ENCODE results near the gene TLN1.
A peak's percentile ranks its signal among the peaks of the same experiment; 100 is the strongest.

The TLN1 gene

DNA sequence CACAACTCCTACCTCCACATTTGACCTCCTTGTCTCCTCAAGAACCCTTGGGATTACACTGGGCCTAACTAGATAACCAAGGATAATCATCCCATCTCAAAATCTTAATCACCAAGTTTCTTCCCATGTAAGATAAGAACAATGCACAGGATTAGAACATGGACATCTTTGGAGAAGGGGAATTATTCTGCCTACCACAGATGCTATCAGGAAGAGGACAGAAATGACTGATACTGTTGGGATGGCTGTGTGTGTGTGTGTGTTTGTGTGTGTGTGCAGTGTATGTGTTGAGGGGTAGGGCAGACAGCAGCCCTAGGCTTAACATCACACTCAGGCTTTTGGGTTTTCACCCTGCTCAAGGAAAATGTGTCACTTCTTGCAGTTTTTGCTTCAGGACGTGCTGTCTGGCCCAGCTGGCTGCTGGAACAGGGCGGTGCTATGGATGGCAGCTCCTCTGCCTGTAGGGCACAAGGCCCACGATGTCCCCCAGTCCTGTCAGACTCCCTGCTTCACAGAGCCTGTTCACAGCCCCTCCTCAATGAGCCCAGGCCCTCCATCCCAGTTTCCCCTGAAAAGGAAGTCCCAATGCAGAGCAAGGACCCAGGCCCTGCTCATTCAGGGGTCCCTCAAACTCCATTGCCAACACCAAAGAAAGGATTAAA lies 50.5 kb downstream of the TLN1 start:
- no peak for DNase-seq

DNA sequence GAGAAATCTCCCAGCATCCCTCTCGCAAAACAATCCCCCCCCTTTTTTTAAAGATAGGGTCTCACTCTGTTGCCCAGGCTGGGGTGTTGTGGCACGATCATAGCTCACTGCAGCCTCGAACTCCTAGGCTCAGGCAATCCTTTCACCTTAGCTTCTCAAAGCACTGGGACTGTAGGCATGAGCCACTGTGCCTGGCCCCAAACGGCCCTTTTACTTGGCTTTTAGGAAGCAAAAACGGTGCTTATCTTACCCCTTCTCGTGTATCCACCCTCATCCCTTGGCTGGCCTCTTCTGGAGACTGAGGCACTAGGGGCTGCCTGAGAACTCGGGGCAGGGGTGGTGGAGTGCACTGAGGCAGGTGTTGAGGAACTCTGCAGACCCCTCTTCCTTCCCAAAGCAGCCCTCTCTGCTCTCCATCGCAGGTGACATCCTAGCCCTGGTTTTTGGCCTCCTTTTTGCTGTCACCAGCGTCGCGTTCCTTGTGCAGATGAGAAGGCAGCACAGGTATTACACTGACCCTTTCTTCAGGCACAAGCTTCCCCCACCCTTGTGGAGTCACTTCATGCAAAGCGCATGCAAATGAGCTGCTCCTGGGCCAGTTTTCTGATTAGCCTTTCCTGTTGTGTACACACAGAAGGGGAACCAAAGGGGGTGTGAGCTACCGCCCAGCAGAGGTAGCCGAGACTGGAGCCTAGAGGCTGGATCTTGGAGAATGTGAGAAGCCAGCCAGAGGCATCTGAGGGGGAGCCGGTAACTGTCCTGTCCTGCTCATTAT lies 51.5 kb downstream of the TLN1 start:
- DNase-seq, result no peak

DNA sequence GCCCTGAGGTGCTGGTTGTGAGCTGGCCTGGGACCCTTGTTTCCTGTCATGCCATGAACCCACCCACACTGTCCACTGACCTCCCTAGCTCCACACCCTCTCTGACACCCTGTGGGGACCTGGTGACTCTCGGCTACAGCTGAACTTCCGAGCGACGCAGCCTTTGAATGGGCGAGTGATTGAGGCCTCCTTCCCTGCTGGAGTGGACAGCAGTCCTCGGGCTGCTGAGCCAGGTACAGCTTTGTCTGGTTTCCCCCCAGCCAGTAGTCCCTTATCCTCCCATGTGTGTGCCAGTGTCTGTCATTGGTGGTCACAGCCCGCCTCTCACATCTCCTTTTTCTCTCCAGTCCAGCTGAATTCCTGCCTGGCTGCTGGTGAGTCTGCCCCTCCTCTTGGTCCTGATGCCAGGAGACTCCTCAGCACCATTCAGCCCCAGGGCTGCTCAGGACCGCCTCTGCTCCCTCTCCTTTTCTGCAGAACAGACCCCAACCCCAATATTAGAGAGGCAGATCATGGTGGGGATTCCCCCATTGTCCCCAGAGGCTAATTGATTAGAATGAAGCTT lies 52.1 kb downstream of the TLN1 start:
- DNase-seq, result no peak

- no peak for DNase-seq
Measured at GRCh38 chr9:35679091-35679490, 52.9 kb downstream of the TLN1 start.

DNA sequence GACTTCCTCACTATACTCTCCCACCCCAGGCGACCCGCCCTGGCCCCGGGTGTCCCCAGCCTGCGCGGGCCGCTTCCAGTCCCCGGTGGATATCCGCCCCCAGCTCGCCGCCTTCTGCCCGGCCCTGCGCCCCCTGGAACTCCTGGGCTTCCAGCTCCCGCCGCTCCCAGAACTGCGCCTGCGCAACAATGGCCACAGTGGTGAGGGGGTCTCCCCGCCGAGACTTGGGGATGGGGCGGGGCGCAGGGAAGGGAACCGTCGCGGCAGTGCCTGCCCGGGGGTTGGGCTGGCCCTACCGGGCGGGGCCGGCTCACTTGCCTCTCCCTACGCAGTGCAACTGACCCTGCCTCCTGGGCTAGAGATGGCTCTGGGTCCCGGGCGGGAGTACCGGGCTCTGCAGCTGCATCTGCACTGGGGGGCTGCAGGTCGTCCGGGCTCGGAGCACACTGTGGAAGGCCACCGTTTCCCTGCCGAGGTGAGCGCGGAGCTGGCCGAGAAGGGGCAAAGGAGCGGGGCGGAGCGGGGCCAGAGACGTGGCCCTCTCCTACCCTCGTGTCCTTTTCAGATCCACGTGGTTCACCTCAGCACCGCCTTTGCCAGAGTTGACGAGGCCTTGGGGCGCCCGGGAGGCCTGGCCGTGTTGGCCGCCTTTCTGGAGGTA lies 56.1 kb downstream of the TLN1 start:
- DNase-seq, result no peak

GRCh38 chr9:35675204-35675603 lies 56.8 kb downstream of the TLN1 start:
- DNase-seq, result no peak

- no peak for DNase-seq
Measured at GRCh38 chr9:35674025-35674361, 58.0 kb downstream of the TLN1 start.

DNA sequence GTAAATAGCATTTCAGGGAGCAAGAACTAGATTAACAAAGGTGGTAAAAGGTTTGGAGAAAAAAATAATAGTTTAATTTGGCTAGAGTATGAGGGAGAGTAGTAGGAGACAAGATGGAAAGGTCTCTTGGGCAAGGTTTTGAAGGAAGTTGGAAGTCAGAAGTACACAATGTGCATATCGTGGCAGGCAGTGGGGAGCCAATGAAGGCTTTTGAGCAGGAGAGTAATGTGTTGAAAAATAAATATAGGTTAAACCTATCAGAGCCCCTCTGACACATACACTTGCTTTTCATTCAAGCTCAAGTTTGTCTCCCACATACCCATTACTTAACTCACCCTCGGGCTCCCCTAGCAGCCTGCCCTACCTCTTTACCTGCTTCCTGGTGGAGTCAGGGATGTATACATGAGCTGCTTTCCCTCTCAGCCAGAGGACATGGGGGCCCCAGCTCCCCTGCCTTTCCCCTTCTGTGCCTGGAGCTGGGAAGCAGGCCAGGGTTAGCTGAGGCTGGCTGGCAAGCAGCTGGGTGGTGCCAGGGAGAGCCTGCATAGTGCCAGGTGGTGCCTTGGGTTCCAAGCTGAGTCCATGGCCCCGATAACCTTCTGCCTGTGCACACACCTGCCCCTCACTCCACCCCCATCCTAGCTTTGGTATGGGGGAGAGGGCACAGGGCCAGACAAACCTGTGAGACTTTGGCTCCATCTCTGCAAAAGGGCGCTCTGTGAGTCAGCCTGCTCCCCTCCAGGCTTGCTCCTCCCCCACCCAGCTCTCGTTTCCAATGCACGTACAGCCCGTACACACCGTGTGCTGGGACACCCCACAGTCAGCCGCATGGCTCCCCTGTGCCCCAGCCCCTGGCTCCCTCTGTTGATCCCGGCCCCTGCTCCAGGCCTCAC lies 58.6 kb downstream of the TLN1 start, which contains the start of gene CA9:
Gene CA9 (plus strand): TSS at position 797 of the 893 bp plus-strand sequence. CDS start 32 bp downstream, at position 829.
- DNase-seq, result no peak

DNA sequence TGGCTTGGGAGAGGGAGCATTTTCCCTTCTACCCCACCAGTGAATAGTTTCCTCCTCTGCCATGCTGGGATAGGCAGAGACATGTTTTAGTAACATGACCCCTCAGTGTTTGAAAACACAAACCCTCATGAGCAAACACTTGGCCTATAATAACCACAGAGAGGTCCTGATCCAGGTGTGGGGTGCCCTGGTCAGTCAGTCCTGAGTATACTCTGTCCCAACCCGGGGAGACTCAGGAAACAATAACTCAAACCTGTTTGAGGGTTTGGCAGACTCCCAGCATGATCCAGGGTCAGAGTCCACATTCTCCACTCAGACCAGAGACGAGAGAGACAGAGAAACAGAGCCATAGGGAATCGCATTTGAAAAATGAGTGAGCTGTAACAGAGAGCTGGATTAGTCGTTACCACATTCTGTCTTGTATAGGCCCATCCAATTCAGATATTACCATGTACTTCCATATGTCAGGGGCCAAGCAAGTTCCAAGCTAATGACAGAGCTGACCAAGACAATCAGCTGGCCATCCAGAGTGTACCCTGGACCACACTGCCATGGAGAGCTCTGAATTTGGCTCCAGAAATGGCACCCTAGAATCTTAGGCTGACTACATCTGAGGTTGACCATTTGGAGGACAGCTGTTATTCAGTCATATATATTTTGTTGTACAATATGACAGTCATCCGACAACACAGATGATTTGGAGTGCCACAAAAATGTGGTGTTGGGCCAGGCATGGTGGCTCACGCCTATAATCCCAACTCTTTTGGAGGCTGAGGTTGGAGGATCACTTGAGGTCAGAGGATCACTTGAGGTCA lies 62.5 kb downstream of the TLN1 start:
- no peak for DNase-seq

DNA sequence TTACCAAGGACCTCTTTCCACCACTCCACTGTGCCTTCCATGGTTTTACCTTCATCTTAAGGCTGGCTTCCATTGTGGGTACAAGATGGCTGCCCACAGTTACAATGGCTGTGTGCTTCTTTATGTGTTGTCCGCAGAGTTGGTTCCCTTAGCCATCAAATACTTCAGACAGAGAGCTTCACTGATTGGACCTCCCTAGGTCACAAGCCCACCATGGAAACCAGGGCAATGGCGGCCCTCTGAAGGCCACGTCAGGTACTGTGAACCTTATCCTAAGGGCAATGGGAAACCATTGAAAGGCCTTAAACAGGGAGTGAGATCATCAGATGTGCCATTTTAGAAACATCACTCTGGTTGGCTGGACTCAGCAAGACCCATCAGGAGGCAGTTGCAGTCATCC lies 64.1 kb downstream of the TLN1 start:
- no peak for DNase-seq

- DNase-seq, result no peak
Measured at GRCh38 chr9:35666549-35666948, 65.4 kb downstream of the TLN1 start.

DNA sequence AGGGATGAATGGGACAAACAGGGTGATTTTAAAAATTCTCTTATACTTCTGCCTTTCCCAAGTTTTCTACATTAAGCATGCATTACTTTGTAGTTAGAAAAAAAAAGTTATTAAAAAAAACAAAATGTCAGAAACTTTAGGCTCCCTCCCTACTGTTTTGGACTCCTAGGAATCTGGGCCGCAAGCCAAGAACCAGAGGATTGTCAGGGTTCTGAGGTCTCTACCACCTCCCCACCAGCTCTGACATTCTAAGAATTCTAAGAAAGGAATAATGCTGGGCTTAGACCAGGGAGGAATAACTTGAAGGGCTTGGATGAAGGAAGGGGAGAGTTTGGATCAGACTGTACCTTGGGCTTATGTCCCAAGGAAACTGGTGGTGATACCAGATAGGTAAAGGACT lies 66.0 kb downstream of the TLN1 start:
- no peak for DNase-seq

DNA sequence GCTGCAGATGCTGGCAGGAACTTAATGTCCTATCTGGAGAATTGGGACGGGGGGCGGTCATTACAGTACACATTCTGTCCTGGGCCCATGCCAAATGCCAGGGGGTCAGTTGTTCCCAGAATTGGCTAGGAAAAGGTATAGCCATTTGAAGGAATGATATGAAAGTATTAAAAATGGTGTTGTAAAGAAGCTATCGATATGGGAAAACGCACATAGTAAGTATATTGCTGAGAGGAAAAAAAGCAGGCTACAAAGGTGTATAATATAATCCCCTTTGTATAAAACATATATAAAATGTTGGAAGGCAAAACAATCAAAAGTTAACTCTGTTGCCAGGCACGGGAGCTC lies 66.5 kb downstream of the TLN1 start:
- no peak for DNase-seq

DNA sequence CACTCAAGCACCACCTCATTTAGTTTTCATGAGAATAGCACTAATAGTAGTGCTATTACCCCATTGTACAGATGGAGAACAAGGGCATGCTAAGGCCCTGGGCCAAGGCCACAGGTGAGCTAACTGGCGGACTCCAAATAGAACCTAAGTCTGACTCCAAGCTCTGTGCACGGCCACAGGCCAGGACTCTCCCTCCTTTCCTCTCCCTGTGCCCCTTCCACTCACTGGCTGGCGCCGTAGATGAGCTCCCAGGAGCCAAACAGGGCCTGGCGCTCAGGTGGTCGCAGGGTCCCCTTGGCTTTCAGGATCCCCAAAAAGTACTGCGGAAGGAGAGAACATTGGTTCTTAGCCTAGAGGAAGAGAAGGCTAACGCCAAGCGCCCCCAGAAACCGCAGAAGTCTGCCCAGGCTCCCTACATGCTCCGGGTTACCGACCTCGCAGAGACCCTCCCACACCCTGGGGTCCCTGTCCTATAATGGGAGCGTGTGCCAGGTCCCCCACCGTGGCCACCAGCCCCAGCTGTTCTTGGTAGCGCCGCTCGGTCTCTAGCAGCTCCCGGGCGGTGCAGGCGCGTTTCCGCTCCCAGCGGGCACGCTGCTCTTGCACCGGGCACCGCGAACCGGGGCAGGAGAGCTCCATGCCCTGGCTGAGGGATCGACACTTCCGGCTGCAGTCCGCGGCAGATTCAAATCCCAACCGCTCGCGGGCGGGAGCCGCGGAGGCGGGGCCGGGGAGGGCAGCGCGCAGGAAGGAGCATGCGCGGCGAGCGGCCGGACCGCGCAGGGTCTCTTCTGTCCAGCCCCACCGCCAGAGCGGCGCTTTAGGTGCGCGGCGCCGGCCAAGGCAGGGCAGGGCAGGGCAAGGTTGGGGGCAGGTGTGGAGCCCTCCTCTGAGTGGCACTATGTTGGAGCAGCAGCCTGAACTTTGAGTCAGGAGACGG lies 67.2 kb downstream of the TLN1 start, which contains the start of gene ARHGEF39:
Gene ARHGEF39 (minus strand): TSS at position 665 of the 940 bp plus-strand sequence. CDS start 26 bp downstream, at position 639.
- peak; percentile 3 for DNase-seq

DNA sequence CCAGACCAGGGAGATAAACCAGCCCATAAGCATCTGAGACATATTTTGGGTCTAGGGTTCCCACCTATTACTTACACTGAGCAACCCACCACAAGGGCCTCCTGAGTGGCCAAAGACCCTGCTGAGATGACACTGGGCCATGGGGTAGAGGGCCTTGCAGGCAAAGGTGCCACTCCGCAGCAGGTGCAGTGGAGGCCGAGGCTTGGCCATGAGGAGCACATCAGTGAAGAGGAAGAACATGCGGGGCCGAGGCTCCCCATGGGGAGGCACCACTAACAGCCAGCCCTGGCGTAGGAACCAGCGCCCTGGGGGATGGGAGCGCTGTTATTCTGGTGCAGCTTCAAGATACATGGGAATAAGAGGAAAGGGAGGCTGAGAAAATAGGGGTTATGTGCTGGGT lies 69.6 kb downstream of the TLN1 start:
- no peak for DNase-seq

- no peak for DNase-seq
Measured at GRCh38 chr9:35661756-35662350, 70.1 kb downstream of the TLN1 start.

- DNase-seq, result no peak
Measured at GRCh38 chr9:35660966-35661415, 71.0 kb downstream of the TLN1 start.

GRCh38 chr9:35659340-35659739 lies 72.7 kb downstream of the TLN1 start:
- no peak for DNase-seq

DNA sequence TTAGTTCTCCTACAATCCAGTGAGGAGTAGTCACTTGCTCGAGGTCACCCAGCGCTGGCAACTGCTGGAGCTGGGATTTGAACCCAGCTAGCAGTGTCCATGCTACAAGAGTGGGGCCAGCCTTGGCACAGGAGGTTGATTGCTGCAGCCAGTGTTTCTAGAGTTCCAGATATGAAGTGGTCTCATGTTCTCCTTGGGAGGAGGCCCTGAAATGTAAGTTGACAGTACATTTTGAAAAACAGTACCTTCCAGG lies 73.1 kb downstream of the TLN1 start:
- no peak for DNase-seq
